GM21717 (cell line): ENCODE data around the gene XYLT1.

Experiments used
- ATAC-seq: cut with Tn5 transposase; IDR thresholded peaks from one replicate; pipeline ENCODE4 v1.9.1; 2021; ENCODE audit warnings: mild to moderate bottlenecking, moderate library complexity; ENCODE audit not compliant: unreplicated experiment

The XYLT1 gene

DNA sequence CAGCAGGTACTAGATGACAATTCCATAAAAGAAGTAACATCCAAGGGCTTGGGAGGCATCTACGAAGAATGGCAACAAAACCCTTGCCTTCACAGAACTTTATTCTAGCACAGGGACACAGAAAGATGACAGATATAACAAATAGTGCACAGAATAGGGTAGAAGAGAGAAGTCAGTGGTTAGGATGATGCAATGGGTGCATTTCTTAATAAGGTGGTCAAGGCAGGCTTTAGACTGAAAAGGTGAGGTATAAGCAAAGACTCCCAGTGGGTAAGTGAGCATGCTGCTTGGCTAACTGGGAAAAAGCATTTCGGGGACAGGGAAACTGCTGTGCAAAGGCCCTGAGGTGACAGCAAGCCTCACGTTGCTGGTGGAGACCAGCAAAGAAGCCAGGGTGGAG is 175.9 kb downstream of the XYLT1 start:
- ATAC-seq = no peak

DNA sequence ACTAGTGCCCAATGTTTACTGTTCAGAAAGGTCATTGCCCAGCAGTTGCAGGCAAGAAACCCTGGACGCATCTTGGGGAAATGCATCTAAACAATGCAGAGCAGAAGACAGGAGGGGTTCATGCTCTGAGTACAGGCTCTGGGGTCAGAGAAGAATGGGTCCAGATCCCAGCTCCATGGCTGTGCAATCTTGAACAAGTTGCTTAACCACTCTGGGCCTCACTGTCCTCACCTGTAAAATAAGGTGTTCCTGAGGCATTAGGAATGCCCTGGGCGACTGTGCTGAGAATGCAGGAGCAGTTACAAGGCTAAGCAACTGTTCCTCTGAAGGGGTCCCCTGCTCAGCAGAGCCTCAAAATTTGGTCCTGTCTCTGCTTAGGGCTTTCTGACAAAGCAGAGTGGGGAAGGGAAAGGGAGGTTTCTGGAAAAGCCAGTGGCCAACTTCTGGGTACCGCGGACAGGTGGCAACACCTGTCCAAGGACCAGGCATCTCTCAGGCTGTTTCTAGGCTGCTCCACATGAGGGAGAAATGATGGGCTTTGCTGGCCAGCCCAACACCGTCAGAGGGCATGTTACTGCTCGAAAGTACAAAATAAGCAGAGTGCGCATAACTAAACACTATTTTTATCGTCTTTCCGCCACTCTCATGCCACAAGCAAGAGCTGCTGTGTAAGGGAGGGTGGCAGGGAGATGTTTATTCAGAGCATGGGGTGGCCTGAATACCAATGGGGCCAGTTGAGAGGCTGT is 176.8 kb downstream of the XYLT1 start:
- ATAC-seq = no peak

- ATAC-seq = no peak
Observed at GRCh38 chr16:17291289-17291688, 179.5 kb downstream of the XYLT1 start.

DNA sequence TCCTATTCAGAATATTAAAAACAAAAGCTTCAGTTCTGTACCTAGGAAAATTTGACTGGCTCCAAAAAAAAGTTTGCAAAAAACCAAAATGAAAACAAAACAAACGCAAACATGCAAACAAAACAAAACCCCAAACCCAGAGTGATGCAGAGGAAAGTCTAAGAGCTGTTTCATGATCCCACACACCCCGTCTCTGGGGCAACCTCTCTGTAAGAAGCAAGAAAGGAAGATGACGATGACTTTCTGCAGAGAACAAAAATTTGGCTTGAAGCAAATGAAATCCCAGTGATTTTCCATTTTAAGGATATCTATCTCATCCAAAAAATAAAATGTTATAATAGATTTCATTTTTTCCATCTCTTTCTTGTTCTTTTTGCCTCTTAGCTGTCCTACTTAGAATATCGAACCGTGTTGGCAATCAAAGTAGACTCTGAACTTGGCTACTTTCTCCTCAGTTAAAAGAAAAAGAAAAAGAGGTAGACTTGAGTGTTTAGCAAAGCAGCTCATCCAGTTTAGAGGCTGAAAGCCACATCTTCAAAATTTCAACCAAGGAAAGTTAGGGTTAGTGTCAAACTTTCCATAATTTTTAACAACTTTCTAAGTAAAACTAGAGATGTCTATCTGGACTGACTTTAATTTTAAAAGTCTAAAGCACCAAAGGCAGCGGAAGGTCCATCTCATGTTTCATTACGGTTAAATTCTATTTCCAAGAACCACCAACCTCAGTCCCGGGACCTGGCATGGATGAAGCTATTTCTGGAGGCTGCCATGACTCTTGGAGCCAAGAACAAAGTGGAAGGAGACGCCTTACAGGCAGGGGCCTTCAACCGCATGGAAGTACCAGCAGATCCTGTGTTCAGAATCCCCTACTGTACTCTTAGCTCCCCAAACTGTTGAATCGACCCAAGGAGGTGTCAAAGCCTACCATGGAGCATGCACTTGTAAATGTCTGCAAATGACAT is 180.8 kb downstream of the XYLT1 start:
- no peak for ATAC-seq

- ATAC-seq = no peak
Observed at GRCh38 chr16:17289050-17289449, 181.7 kb downstream of the XYLT1 start.

- no peak for ATAC-seq
Observed at GRCh38 chr16:17287166-17287800, 183.5 kb downstream of the XYLT1 start.

DNA sequence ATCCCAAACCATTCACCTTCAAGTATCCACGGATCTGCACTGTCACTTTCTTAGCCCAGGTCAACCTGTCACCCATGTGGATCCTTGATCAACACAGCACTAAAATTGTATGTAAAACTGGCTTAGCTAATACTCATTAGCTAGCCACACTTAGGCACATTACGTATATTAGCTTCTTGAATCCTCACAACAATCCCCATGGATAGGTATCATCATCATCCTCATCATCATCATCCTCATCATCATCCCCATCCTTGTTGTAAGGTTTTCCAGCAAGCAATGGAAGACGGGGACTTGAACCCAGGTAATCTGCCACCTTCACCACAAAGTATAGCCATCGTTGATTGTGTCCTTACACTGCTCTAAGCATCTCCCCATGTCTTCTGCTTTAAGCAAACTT is 184.3 kb downstream of the XYLT1 start:
- ATAC-seq = no peak

GRCh38 chr16:17283016-17283415 is 187.7 kb downstream of the XYLT1 start:
- no peak for ATAC-seq

DNA sequence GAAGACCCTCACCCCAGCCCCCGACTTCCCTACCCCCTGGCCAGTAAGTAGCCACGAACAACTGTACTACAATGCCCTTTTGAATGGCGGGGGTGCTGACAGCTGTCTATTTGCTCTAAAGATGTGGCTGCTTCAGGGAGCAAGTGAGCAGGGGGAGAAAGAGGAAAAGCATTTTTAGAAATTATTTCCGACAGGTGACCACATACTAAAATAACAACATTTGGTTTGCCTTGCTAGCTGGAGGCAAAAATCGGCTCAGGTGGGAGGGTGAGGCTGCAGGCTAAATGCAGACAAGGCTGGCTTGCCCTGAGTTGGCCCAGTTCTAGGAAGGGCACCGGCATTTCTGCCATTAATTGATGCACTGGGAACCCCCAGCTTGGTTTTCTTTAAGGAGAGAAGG is 188.5 kb downstream of the XYLT1 start:
- no peak for ATAC-seq

DNA sequence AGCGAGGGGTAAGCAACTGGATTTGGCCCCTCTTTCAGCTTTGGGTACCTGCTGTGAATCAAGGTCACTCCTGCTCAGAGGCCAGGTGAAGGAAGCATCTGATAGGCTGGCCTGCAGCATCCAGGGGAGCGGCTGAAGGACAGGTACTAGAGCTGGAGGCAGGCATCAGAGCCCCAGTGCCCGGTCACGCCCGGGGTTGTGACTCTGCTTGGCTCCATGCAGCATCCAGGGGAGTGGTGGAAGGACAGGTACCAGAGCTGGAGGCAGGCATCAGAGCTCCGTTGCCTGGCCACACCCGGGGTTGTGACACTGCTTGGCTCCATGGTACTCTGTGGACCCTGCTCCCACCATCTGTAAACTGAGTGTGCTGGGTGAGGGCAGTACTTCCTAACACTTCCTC is 189.7 kb downstream of the XYLT1 start:
- ATAC-seq = no peak

GRCh38 chr16:17278988-17279387 is 191.8 kb downstream of the XYLT1 start:
- no peak for ATAC-seq

GRCh38 chr16:17277981-17278381 is 192.8 kb downstream of the XYLT1 start:
- no peak for ATAC-seq

DNA sequence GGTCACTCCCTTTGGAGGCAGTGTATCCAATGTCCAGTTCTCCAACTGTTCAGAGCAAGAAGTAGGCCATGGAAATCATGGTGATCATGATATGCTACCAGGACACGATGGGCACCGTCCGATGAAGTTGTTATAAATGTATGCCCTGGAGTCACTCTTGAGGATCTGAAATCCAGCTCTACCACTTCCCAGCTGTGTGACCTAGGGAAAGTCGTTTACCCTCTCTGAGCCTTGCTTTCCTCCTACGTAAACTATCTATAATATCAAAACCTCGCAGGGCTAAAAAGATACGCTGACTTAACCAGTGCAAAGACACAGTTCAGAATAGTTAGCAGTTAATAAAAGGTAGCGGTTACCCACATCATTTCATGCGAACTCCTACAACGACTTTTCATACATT is 194.2 kb downstream of the XYLT1 start:
- no peak for ATAC-seq

DNA sequence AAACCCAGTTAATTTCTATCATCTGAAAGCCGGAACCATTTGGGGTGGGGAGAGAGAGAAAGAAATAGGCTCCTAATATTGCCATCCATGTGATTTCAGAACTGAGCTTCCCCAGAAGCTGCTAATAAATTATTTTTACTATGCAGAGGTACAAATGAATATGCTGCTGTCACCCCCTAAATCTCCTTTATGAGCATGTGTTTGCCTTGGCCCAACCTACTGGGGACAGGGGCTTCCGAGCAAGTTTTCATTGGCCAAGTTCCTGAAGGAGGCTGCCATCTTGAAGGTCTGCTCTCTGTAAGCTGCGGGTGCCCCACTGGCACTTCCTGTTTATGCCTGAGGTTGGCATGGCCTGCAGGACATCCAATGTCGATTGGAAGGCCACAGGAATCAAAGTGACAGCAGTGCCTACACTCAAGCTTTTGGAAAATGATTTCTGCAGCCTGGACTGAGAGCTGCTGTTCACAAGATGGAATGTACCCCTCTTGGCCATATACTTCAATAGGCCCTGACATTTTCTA is 194.7 kb downstream of the XYLT1 start:
- ATAC-seq = no peak

DNA sequence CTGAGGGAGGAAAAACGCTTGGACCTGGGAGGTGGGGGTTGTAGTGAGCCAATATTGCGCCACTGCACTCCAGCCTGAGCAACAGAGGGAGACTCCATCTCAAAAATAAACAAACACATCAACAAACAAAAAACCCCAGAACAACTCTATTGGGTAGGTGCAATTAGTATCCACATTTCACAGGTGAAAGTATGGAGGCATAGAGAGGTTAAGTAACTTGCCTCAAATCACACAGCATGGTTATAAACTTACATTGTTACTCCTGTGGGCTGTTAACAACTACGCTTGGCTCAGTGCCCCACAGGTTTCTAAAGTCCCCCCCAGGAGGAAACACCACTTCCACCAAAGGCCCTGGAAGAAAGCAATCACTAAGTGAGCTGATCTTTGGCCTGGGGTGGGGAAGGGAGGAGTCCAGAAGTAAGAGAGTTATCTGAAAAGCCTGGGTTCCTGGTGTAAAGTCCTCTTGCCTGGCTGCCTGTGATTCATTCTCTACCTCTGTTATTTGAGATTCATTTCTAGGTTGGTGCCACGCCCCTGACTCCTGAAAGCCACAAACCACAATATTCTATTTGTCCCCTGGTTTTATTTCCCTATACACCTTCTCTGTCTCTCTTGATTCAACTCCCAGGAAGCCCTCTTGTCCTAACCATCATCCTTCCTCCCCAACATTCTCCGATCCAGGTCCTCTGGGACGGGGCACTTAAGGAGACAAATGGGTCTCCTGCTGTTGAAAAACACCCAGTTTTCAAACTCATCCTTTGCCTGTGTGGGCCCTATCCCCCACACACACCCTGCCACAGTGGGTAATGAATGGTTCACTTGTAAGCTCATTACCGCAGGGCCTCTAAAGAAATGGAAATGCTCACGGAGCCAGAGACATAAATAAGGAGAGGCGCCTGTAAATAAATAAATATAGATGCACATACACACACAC is 195.4 kb downstream of the XYLT1 start:
- ATAC-seq = no peak

- no peak for ATAC-seq
Observed at GRCh38 chr16:17273142-17273561, 197.6 kb downstream of the XYLT1 start.

GRCh38 chr16:17272716-17273115 is 198.0 kb downstream of the XYLT1 start:
- no peak for ATAC-seq

DNA sequence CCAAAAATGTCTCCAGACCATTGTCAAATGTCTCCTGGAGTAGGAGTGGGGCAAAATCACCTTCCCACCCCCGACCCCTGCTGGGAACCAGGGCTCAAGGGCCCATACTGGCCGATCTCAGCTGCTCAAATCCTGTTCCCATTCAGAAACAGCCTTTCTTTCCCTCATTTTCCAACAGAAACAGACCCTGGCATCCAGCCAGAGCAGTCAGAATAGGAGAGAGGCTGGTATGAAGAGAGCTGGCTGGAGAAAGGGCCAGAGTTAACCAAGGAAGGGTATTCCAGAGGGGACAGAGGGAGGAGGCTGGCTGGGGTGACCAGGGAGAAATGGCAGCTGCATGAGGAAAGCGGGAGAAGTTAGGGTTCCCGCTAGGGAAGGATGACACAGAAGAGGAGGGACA is 199.1 kb downstream of the XYLT1 start:
- no peak for ATAC-seq

DNA sequence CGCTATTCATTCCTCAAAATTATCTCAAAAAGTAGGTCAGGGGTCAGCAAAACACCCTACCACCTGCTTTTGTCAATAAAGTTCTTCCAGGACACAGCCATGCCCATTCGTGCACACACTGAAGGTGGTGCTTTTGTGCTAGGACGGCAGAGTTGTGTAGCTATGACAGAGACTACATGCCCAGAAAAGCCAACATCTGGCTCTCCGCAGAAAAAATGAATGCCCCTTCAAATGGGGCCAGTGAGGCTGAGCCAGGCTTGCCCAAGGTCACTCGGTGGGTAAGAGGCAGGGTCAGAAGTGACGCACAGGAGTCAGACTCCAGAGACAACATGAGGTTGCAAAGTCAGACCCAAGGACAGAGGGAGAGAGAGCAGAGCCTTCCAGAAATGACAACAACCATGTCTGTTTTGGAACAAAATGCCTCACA is 200.1 kb downstream of the XYLT1 start:
- no peak for ATAC-seq

DNA sequence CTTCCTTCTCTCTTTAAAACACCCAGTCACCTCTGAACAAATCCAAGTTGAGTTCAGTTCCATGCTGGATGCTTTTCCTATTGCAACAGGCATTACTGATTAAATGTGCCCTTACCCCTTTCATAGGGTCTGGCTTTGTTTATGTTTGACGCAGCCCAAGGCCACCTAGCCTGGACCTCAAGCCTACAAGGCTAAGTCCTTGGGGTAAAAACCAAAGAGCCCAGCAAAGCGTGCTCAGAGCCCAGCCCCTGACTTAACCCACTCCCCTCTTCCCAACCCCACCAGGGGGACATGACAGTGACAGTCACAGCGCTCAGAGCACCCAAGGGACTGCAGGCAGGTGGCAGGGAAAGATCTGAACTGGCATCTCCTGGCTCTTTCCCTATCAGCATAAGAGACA is 200.6 kb downstream of the XYLT1 start:
- no peak for ATAC-seq
